Subcutaneous abdominal adipose tissue (tissue), 5 donors: ENCODE measurements around the gene ZBTB16.

Experiments
- H3K27ac ChIP-seq: one replicate; pipeline ENCODE4 v1.7.0; 2013; ENCODE audit warnings: low read depth, mild to moderate bottlenecking, inconsistent platforms, low read length, moderate library complexity
- H3K27me3 ChIP-seq, 5 donors: one replicate each; pipeline ENCODE4 v1.7.0; 2013; ENCODE audit warnings: low read length in 5 of 5, inconsistent platforms in 1 of 5; ENCODE audit not compliant: control insufficient read depth in 5 of 5, insufficient read depth in 4 of 5
- H3K36me3 ChIP-seq, 5 donors: one replicate each; pipeline ENCODE4 v1.7.0; 2013; ENCODE audit warnings: low read length in 5 of 5; ENCODE audit not compliant: control insufficient read depth in 5 of 5, insufficient read depth in 5 of 5
- H3K4me1 ChIP-seq, 5 donors: one replicate each; pipeline ENCODE4 v1.7.0; 2013; ENCODE audit warnings: low read length in 5 of 5, mild to moderate bottlenecking in 3 of 5, moderate library complexity in 1 of 5; ENCODE audit not compliant: control insufficient read depth in 5 of 5, insufficient read depth in 5 of 5
- H3K4me3 ChIP-seq, 5 donors: one replicate each; pipeline ENCODE4 v1.7.0; 2013; ENCODE audit warnings: low read length in 5 of 5, low read depth in 1 of 5
- H3K9ac ChIP-seq, 5 donors: one replicate each; pipeline ENCODE4 v1.7.0; 2013; ENCODE audit warnings: low read length in 5 of 5, mild to moderate bottlenecking in 4 of 5, moderate library complexity in 3 of 5
- H3K9me3 ChIP-seq, 5 donors: one replicate each; pipeline ENCODE4 v1.7.0; 2013; ENCODE audit warnings: low read length in 5 of 5; ENCODE audit not compliant: control insufficient read depth in 5 of 5
- donor health status: healthy.
- donor health status: healthy.
- donor health status: healthy.
- donor health status: healthy.
- donor health status: healthy.

The ZBTB16 gene

GRCh38 chr11:114027391-114027790 lies 32.1 kb upstream of the ZBTB16 start:
- H3K36me3 ChIP-seq = no peaks in the 10 kb centered on the region
- no peak overlapping the region for H3K9ac ChIP-seq
- no peak overlapping the region for H3K4me3 ChIP-seq
- H3K4me1 ChIP-seq = peaks cover 0 to 2% (median 0%) of the 10 kb centered on the region in 5 donors
- H3K9me3 ChIP-seq = no peaks in the 10 kb centered on the region
- H3K27ac ChIP-seq = no peak overlapping the region
- peaks cover 0 to 14% (median 6%) of the 10 kb centered on the region in 5 donors for H3K27me3 ChIP-seq

GRCh38 chr11:114027926-114028325 lies 31.6 kb upstream of the ZBTB16 start:
- Histone ChIP-seq H3K36me3 (no peaks in the 10 kb centered on the region), H3K9me3 (no peaks in the 10 kb centered on the region), H3K4me3 (no peak overlapping the region), H3K27me3 (peaks cover 0 to 14% (median 6%) of the 10 kb centered on the region in 5 donors), H3K4me1 (peaks cover 0 to 2% (median 0%) of the 10 kb centered on the region in 5 donors), H3K27ac (no peak overlapping the region), H3K9ac (no peak overlapping the region)

DNA sequence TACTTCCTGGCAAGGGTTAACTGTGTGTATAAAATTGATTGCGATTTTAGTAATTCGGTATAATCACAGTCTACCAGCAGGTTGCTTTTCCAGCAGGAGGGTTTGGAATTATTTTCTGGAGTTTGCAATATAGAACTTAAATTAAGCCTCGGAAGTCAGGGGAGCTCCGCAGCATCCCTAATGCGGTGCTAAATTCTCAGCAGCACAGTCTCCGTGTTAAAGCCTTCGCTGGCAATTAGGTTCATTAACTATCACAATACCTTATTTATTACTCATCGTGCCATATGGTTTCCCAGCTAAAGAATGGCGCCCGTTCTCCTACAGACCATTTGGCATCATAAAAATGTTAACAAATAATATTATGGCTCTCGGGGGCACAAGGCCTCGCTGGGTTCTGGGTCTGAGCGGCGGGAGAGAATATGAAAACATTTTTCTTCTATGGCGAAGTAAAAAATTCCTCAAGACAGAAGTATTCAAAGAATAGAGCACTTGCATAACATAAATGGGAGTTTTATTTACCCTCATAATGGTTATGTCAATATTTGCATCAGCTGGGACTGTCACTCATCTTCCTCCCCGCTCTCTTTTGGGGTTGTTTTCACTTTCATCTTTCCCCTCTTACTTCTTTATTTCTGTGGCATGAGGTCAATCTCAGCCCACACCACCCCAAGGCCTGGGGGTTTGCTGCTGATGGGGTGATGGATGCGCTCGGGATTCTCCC lies 28.1 kb upstream of the ZBTB16 start:
- Histone ChIP-seq H3K4me3 (no peak overlapping the region), H3K4me1 (peaks cover 0 to 9% (median 5%) of the 10 kb centered on the region in 5 donors), H3K9ac (no peak overlapping the region), H3K27me3 (peaks cover 0 to 14% (median 6%) of the 10 kb centered on the region in 5 donors), H3K9me3 (no peaks in the 10 kb centered on the region), H3K27ac (no peak overlapping the region), H3K36me3 (no peaks in the 10 kb centered on the region)

DNA sequence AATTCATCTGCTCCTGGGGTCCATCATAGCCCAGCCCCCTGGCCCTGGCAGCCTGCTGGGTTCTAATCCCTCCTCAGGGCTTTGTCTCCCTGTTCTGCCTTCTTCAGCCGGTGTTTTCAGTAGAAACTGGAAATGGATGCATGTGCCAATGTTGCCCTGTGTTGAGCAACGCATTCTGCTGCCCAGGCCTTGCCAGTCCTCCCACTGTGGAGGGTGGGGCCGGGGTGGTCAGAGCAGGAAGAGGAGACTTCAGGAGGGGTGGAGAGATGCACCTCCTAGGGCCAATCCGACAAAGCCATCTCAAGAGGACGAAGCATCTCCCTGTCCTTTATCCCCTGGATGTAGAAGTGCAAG lies 27.6 kb upstream of the ZBTB16 start:
- Histone ChIP-seq H3K9me3 (no peaks in the 10 kb centered on the region), H3K9ac (no peak overlapping the region), H3K36me3 (no peaks in the 10 kb centered on the region), H3K27me3 (peaks cover 0 to 14% (median 6%) of the 10 kb centered on the region in 5 donors), H3K4me1 (peaks cover 0 to 13% (median 8%) of the 10 kb centered on the region in 5 donors), H3K27ac (no peak overlapping the region), H3K4me3 (no peak overlapping the region)

GRCh38 chr11:114033066-114033465 lies 26.4 kb upstream of the ZBTB16 start:
- H3K27me3 ChIP-seq = peaks cover 0 to 10% (median 4%) of the 10 kb centered on the region in 5 donors
- no peaks in the 10 kb centered on the region for H3K9me3 ChIP-seq
- H3K27ac ChIP-seq = no peak overlapping the region
- no peak overlapping the region for H3K4me3 ChIP-seq
- H3K4me1 ChIP-seq = peaks cover 0 to 13% (median 8%) of the 10 kb centered on the region in 5 donors
- H3K9ac ChIP-seq = no peak overlapping the region
- H3K36me3 ChIP-seq = no peaks in the 10 kb centered on the region

DNA sequence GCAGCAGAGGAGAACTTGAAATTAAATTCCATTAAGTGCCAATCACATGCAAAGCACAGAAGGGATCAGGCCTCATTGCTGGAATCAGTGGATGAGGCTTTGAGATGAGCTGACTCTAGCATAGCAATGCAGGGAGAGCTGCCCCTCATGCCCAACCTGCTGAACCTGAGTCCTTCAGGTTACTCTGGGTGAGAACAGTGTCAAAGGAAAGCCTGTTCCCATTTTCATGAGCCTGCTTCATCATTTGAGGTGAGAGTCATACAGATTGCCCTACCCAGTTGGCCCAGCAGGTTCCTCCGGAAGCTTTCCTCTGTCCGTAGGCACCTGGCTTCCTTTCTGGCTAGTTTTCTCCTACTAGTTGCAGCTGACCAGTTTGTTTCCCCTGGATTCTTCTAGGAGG lies 25.9 kb upstream of the ZBTB16 start:
- Histone ChIP-seq H3K27me3 (peaks cover 0 to 5% (median 0%) of the 10 kb centered on the region in 5 donors), H3K9ac (no peak overlapping the region), H3K4me1 (peaks cover 0 to 13% (median 8%) of the 10 kb centered on the region in 5 donors), H3K4me3 (no peak overlapping the region), H3K9me3 (no peaks in the 10 kb centered on the region), H3K27ac (no peak overlapping the region), H3K36me3 (no peaks in the 10 kb centered on the region)

- H3K9ac ChIP-seq = no peak overlapping the region
- no peak overlapping the region for H3K4me3 ChIP-seq
- H3K27me3 ChIP-seq = no peaks in the 10 kb centered on the region
- H3K4me1 ChIP-seq = peaks cover 0 to 13% (median 8%) of the 10 kb centered on the region in 5 donors
- H3K9me3 ChIP-seq = no peaks in the 10 kb centered on the region
- no peaks in the 10 kb centered on the region for H3K36me3 ChIP-seq
- no peak overlapping the region for H3K27ac ChIP-seq
These were observed 24.6 kb upstream of the ZBTB16 start for GRCh38 chr11:114034956-114035355.

DNA sequence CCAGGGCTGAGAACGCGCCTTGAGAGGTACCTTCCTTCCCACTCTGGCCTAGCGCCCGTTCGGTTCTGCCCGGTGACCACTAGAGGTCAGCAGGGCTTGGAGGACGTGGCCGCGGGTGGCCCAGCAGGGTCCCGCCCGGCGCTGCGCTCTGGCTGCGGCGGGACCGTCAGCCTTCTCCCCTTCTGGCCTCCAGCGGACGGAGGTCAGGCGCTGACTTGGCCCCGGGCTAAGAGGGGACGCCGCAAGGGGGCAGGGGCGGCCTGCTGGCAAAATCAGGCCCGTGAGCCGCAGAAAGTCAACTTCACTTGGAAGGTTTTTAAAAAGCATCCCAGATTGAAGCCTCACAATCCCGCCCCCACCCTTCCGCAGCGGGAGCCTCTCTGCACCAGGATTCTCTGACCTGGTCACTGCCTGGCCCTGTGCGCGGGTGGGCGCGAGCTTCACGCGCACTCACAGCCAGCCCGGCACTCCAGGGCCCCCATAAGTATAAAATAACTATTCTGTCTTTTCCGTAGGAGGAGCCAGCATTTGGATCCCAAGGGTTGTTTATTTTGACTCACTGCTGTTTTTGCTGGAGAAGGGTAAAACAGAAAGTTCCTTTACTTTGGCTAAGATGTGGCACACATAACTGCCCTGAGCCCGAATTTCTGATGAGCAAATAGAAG lies 23.2 kb upstream of the ZBTB16 start:
- no peaks in the 10 kb centered on the region for H3K36me3 ChIP-seq
- no peaks in the 10 kb centered on the region for H3K27me3 ChIP-seq
- H3K27ac ChIP-seq = peak overlapping the region; percentile 23
- H3K4me1 ChIP-seq = peaks cover 0 to 13% (median 8%) of the 10 kb centered on the region in 5 donors
- H3K9me3 ChIP-seq = no peaks in the 10 kb centered on the region
- peak overlapping the region in 4 of 5 donors; percentile 50 to 64 (median 54) for H3K4me3 ChIP-seq
- peak overlapping the region in 2 of 5 donors; percentile 27 to 57 for H3K9ac ChIP-seq

DNA sequence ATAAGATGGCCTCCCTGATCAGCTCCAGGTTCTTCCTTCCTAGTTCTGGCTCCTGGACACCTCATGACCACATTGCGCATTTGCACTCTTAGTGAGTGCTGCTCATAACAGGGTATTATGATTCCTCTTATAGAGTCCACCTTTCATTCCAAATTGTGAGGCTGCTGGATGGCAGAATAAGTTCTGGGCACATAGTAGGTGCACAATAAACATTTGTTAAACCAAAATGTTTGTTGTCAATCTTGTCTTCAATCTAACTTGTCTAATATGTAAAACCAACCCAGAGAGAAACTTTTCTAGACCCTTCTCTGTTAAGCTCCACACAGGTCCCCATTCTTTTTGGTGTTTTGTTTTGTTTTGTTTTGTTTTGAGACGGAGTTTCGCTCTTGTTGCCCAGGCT lies 22.6 kb upstream of the ZBTB16 start:
- Histone ChIP-seq H3K36me3 (no peaks in the 10 kb centered on the region), H3K27me3 (no peaks in the 10 kb centered on the region), H3K27ac (no peak overlapping the region), H3K4me1 (peaks cover 0 to 13% (median 8%) of the 10 kb centered on the region in 5 donors), H3K4me3 (peak overlapping the region in 1 of 5 donors; percentile 64), H3K9ac (peak overlapping the region in 2 of 5 donors; percentile 27 to 57), H3K9me3 (no peaks in the 10 kb centered on the region)

DNA sequence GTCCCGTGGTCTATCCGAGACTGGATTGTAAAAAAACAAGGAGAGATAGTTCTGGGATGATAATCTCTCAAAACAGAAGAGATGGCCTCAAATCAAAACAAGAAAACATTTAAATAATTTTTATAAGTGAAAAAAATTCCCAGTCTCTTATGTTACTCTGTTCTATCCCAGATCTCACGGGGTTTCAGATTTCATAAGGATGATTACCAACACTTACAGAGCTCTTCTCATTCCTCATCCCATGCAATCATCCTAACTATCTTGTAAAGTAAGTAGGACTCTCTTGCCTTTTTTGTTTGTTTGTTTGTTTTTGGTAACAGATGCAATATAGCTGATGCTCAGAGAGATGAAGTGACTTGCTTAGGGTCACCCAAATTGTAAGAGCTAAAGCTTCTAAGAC lies 20.0 kb upstream of the ZBTB16 start:
- Histone ChIP-seq H3K4me1 (peaks cover 0 to 18% (median 8%) of the 10 kb centered on the region in 5 donors), H3K27me3 (no peaks in the 10 kb centered on the region), H3K27ac (no peak overlapping the region), H3K9me3 (no peaks in the 10 kb centered on the region), H3K9ac (no peak overlapping the region), H3K36me3 (no peaks in the 10 kb centered on the region), H3K4me3 (no peak overlapping the region)
